GM19395 (cell line): ENCODE data around the gene GGT5.

ENCODE experiments used
- ATAC-seq: cut with Tn5 transposase; IDR thresholded peaks from one replicate; pipeline ENCODE4 v1.9.1; 2021; ENCODE audit warnings: mild to moderate bottlenecking, moderate library complexity; ENCODE audit not compliant: unreplicated experiment

The GGT5 gene

DNA sequence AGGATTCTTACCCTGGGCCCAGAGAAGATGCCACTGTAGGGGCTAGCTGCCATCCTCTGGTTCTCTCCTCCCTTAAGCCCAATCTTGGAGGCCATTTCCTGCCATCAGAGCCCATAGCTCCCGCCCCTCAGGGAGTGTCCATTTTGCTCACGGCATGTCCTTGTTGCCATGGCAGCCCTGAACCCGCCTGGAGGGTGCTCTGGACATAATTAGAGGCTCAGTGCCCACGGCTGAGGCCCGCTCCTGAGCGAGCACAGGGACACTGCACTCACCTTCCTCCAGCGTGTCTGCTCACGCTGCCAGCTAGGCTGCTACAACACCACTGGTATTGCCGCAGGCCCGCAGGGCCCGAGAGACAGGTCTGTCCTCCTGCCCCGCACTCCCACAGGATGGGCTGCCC, 74.7 kb downstream of the GGT5 start:
- no peak for ATAC-seq
